ENCODE data around the gene CIDEC.

The CIDEC gene

DNA sequence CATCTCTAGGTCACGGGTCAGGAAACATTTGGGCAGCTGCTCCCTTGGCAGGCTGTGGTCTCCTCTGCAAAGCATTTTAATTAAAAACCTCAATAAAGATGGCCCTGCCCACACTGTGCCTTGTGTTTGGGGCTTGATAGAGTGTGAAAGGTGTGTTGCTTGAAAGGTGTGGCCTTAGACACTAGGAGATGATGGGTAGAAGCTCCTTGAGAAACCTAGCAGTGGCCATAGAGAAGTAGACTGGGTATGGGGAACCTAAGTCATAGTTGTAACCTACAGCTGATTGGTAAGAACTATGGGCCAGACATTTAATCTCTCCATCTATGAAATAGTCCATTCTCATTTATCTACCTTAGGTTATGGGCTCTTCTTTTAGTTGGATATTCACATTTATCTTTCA is 13.7 kb upstream of the CIDEC start:
- no peak for DNase-seq (ENCODE audit: low read depth, low spot score)
- H3K4me3 ChIP-seq (ENCODE audit: low read depth, low read length): no peak overlapping the region
- TF ChIP-seq, protein P1, sequence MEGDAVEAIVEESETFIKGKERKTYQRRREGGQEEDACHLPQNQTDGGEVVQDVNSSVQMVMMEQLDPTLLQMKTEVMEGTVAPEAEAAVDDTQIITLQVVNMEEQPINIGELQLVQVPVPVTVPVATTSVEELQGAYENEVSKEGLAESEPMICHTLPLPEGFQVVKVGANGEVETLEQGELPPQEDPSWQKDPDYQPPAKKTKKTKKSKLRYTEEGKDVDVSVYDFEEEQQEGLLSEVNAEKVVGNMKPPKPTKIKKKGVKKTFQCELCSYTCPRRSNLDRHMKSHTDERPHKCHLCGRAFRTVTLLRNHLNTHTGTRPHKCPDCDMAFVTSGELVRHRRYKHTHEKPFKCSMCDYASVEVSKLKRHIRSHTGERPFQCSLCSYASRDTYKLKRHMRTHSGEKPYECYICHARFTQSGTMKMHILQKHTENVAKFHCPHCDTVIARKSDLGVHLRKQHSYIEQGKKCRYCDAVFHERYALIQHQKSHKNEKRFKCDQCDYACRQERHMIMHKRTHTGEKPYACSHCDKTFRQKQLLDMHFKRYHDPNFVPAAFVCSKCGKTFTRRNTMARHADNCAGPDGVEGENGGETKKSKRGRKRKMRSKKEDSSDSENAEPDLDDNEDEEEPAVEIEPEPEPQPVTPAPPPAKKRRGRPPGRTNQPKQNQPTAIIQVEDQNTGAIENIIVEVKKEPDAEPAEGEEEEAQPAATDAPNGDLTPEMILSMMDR (IDR thresholded peaks at IDR 0.05; ENCODE audit: low read depth, low read length): no peak
- in situ Hi-C loops (cut with HindIII; ENCODE audit: low sequenced_read_pairs): no loop called here

DNA sequence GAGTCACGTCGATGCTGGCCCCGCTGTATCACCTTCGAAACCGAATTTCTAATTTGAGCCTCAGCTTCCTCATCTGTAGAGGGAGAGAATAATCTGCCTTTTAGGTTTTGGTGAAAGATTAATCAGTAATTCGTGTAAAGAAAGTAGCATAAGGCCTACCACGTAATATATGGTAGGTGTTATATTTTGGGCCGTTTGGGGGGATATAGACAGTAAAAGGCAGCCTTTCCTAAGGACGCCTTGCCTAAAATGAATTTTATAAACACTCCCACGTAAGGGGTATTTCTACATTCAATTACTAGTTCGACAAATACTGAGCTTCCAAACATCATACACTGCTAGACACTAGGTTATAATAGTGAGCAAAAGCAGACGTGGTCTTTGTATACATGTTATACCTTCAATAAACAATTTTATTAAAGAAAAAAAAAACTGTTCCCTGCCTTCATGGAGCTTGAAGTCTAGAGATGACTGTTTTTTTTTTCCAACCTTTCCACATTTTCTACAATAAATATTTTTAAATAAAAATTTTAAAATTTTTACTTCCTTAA is 11.1 kb upstream of the CIDEC start:
- DNase-seq (ENCODE audit: low read depth, low spot score): no peak
- in situ Hi-C loops (cut with HindIII; ENCODE audit: low sequenced_read_pairs): no loop called here
- H3K4me3 ChIP-seq (ENCODE audit: low read depth, low read length): peak overlapping the region; percentile 84
- TF ChIP-seq, protein P1 (IDR thresholded peaks at IDR 0.05; ENCODE audit: low read depth, low read length): no peak

DNA sequence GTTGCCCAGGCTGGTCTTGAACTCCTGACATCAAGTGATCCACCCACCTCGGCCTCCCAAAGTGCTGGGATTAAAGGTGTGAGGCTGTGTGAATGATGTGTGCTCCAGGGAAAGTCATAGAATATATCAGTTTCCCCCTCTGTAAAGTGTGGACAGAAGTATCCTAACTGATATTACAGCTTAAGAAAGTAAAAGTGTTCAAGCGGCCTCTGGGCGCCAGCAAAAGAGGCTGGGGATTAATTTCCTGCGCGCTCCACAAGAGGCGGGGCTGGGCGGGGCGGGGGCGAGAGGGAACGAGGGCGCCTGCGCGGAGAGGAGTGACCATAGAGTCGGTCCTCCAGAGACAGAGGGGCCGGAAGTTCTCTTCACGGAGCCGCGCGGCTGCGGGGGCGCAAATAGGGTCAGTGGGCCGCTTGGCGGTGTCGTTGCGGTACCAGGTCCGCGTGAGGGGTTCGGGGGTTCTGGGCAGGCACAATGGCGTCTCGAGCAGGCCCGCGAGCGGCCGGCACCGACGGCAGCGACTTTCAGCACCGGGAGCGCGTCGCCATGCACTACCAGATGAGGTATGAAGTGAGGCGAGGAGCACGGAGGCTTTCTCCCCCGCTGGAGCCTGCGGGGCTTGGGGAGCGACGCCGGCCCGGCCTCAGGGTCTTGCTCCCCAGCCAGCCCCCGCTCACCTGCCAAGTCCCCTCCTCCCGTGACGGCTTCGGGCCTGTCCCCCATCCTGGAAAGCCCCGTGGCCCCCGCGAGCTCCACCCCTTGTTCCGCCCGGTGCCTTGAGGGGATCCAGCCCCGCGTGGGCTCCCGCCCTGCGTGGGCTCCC is 10.4 kb upstream of the CIDEC start, which contains the start of gene JAGN1:
Gene JAGN1 (plus strand): TSS at position 362 of the 823 bp plus-strand sequence. CDS start 113 bp downstream, at position 475.
- peak; percentile 91 for DNase-seq (ENCODE audit: low read depth, low spot score)
- TF ChIP-seq, protein P1 (IDR thresholded peaks at IDR 0.05; ENCODE audit: low read depth, low read length): no peak
- in situ Hi-C loops (cut with HindIII; ENCODE audit: low sequenced_read_pairs): no loop called here
- H3K4me3 ChIP-seq (ENCODE audit: low read depth, low read length): peak within 1 kb of the TSS; percentile 84

DNA sequence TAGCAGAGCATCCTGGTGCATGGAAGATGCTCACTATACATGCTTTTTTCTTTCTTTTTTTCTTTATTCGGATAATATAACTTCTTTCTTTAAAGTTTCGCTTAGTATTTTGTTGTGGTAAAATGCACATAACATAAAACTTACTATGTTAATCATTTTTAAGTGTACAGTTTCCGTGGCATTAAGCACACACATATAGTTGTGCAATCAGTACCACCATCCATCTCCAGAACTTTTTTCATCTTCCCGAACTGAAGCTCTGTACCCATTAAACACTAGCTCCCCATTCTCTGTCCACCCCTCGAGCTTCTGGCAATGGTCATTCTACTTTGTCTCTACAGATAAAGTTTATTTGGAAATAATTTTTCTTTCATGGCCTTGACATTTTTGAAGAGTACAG is 9.4 kb upstream of the CIDEC start:
- in situ Hi-C loops (cut with HindIII; ENCODE audit: low sequenced_read_pairs): no loop called here
- H3K4me3 ChIP-seq (ENCODE audit: low read depth, low read length): no peak overlapping the region
- DNase-seq (ENCODE audit: low read depth, low spot score): no peak
- TF ChIP-seq, protein P1 (IDR thresholded peaks at IDR 0.05; ENCODE audit: low read depth, low read length): no peak

DNA sequence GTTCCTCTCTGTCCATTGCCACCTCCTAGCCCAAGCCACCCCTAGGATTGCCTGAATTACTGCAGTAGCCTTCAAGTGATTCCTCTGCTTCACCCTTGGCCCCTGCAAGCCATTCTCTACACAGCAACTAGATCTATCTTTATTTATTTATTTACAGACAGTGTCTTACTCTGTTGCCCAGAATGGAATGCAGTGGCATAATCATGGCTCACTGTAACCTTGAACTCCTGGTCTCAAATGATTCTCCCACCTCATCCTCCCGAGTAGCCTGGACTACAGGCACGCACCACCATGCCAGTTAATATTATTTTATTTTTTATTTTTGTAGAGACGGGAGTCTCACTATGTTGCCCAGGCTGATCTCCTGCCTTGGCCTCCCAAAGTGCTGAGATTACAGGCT is 8.5 kb upstream of the CIDEC start:
- no peak for DNase-seq (ENCODE audit: low read depth, low spot score)
- in situ Hi-C loops (cut with HindIII; ENCODE audit: low sequenced_read_pairs): no loop called here
- TF ChIP-seq, protein P1 (IDR thresholded peaks at IDR 0.05; ENCODE audit: low read depth, low read length): no peak
- H3K4me3 ChIP-seq (ENCODE audit: low read depth, low read length): no peak overlapping the region

DNA sequence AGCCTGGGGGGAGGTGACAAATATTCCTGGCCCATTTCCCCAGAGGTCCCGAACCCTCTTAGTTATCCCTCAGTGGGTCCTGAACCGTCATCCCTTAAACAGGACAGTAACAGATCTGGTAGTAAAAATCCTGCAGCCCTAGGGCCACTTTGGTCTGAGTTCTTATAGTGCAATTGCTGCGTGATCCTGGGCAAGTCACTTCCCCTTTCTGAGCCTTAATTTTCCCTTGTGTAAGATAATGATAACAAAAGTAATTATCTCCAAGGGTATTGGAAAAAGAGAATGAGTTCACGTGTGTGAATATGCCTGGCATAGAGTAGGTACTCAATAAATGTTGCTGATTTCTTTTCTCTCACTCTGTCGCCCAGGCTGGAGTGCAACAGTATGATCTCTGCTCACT is 7.4 kb upstream of the CIDEC start:
- H3K4me3 ChIP-seq (ENCODE audit: low read depth, low read length): no peak overlapping the region
- in situ Hi-C loops (cut with HindIII; ENCODE audit: low sequenced_read_pairs): no loop called here
- TF ChIP-seq, protein P1 (IDR thresholded peaks at IDR 0.05; ENCODE audit: low read depth, low read length): no peak
- DNase-seq (ENCODE audit: low read depth, low spot score): no peak
